GM18873 (cell line): Measurements from ENCODE around the gene SLC2A13.
"Not testable (repeated sequence)": the region's sequence is repeated elsewhere in the genome, so short reads cannot be mapped to it uniquely, and the experiment has no call there.

ENCODE experiments used
- ATAC-seq: cut with Tn5 transposase; IDR thresholded peaks from one replicate; pipeline ENCODE4 v1.9.1; 2021; ENCODE audit warnings: mild to moderate bottlenecking, moderate library complexity, moderate number of reproducible peaks; ENCODE audit not compliant: unreplicated experiment, low FRiP score

Gene SLC2A13

GRCh38 chr12:40044396-40044795 lies 61.5 kb downstream of the SLC2A13 start:
- ATAC-seq: no peak

GRCh38 chr12:40039598-40039997 lies 66.3 kb downstream of the SLC2A13 start:
- ATAC-seq: no peak

- ATAC-seq: no peak
These were observed 67.3 kb downstream of the SLC2A13 start for GRCh38 chr12:40038619-40039018.

- no peak for ATAC-seq
These were observed 71.2 kb downstream of the SLC2A13 start for GRCh38 chr12:40034712-40035111.

GRCh38 chr12:40034156-40034555 lies 71.7 kb downstream of the SLC2A13 start:
- no peak for ATAC-seq

- ATAC-seq: no peak
These were observed 72.6 kb downstream of the SLC2A13 start for GRCh38 chr12:40033242-40033630.

GRCh38 chr12:40032433-40033241 lies 73.2 kb downstream of the SLC2A13 start:
- no peak for ATAC-seq

- no peak for ATAC-seq
These were observed 73.9 kb downstream of the SLC2A13 start for GRCh38 chr12:40031965-40032364.

GRCh38 chr12:40030970-40031369 lies 74.9 kb downstream of the SLC2A13 start:
- not testable (repeated sequence) for ATAC-seq

GRCh38 chr12:40028296-40028695 lies 77.6 kb downstream of the SLC2A13 start:
- ATAC-seq: no peak

GRCh38 chr12:40022850-40023249 lies 83.0 kb downstream of the SLC2A13 start:
- no peak for ATAC-seq

GRCh38 chr12:40020261-40020691 lies 85.6 kb downstream of the SLC2A13 start:
- no peak for ATAC-seq

- ATAC-seq: no peak
These were observed 88.4 kb downstream of the SLC2A13 start for GRCh38 chr12:40017488-40017887.

GRCh38 chr12:40016980-40017379 lies 88.9 kb downstream of the SLC2A13 start:
- ATAC-seq: no peak

- ATAC-seq: no peak
These were observed 90.0 kb downstream of the SLC2A13 start for GRCh38 chr12:40015881-40016280.

- no peak for ATAC-seq
These were observed 90.5 kb downstream of the SLC2A13 start for GRCh38 chr12:40015345-40015744.

GRCh38 chr12:40013847-40014246 lies 92.0 kb downstream of the SLC2A13 start:
- no peak for ATAC-seq

- no peak for ATAC-seq
These were observed 92.6 kb downstream of the SLC2A13 start for GRCh38 chr12:40013292-40013691.

GRCh38 chr12:40012711-40013110 lies 93.2 kb downstream of the SLC2A13 start:
- ATAC-seq: no peak

- ATAC-seq: no peak
These were observed 94.1 kb downstream of the SLC2A13 start for GRCh38 chr12:40011775-40012129.

- peak; percentile 97 for ATAC-seq
These were observed 94.7 kb downstream of the SLC2A13 start for GRCh38 chr12:40010899-40011774.
